GM18873 (cell line): ENCODE results near the gene SPON1.

Source experiments
- ATAC-seq: cut with Tn5 transposase; IDR thresholded peaks from one replicate; pipeline ENCODE4 v1.9.1; 2021; ENCODE audit warnings: mild to moderate bottlenecking, moderate library complexity, moderate number of reproducible peaks; ENCODE audit not compliant: unreplicated experiment, low FRiP score

SPON1 gene

GRCh38 chr11:14308114-14308896 is 345.8 kb downstream of the SPON1 start:
- ATAC-seq, result no peak

GRCh38 chr11:14308897-14309387 is 346.4 kb downstream of the SPON1 start:
- peak; percentile 48 for ATAC-seq

- no peak for ATAC-seq
Observed at GRCh38 chr11:14309425-14310192, 347.1 kb downstream of the SPON1 start.

GRCh38 chr11:14310679-14311078 is 348.2 kb downstream of the SPON1 start:
- no peak for ATAC-seq

GRCh38 chr11:14312736-14313438 is 350.4 kb downstream of the SPON1 start:
- no peak for ATAC-seq

GRCh38 chr11:14314127-14314526 is 351.6 kb downstream of the SPON1 start:
- ATAC-seq, result no peak

GRCh38 chr11:14315130-14315529 is 352.6 kb downstream of the SPON1 start:
- no peak for ATAC-seq
